SK-N-SH treated with all-trans-retinoic acid at 6 μM for 48 hours (cell line): Measurements from ENCODE around the gene AFG3L2.

Source experiments
- BACH2 ChIP-seq: fragments of 250-450 bp; sonication (Bioruptor Pico); IDR thresholded peaks from 2 replicates; pipeline ENCODE4 v1.9.0; 2021; ENCODE audit warnings: mild to moderate bottlenecking, borderline replicate concordance
- CREB5 ChIP-seq: fragments of 250-450 bp; sonication (Bioruptor Pico); IDR thresholded peaks from 2 replicates; pipeline ENCODE4 v1.5.1; 2020; ENCODE audit warnings: low read depth, mild to moderate bottlenecking, moderate library complexity
- CSDC2 ChIP-seq: fragments of 250-450 bp; sonication (Bioruptor Pico); IDR thresholded peaks from 2 replicates; pipeline ENCODE4 v1.5.0; 2020; ENCODE audit warnings: mild to moderate bottlenecking, moderate library complexity
- ESRRG ChIP-seq: fragments of 250-450 bp; sonication (Bioruptor Pico); IDR thresholded peaks from 2 replicates; pipeline ENCODE4 v1.6.1; 2021; ENCODE audit warnings: mild to moderate bottlenecking
- OSR1 ChIP-seq: fragments of 250-450 bp; sonication (Bioruptor Pico); IDR thresholded peaks from 2 replicates; pipeline ENCODE4 v1.8.0; 2022; ENCODE audit warnings: moderate library complexity, mild to moderate bottlenecking, inconsistent platforms
- PPARA ChIP-seq: fragments of 250-450 bp; sonication (Bioruptor Pico); IDR thresholded peaks from 2 replicates; pipeline ENCODE4 v1.5.0; 2020; ENCODE audit warnings: mild to moderate bottlenecking, borderline replicate concordance
- TOX ChIP-seq: fragments of 250-450 bp; sonication (Bioruptor Pico); IDR thresholded peaks from 2 replicates; pipeline ENCODE4 v1.8.0; 2021; ENCODE audit warnings: mild to moderate bottlenecking, moderate library complexity, borderline replicate concordance
- ZFP30 ChIP-seq: fragments of 450-650 bp; formaldehyde crosslinking; IDR thresholded peaks from 2 replicates; pipeline ENCODE4 v1.5.0; 2022; ENCODE audit warnings: mild to moderate bottlenecking, moderate library complexity
- ZNF70 ChIP-seq: fragments of 450-650 bp; formaldehyde crosslinking; IDR thresholded peaks from 2 replicates; pipeline ENCODE4 v1.5.0; 2020; ENCODE audit warnings: mild to moderate bottlenecking, moderate library complexity

DNA sequence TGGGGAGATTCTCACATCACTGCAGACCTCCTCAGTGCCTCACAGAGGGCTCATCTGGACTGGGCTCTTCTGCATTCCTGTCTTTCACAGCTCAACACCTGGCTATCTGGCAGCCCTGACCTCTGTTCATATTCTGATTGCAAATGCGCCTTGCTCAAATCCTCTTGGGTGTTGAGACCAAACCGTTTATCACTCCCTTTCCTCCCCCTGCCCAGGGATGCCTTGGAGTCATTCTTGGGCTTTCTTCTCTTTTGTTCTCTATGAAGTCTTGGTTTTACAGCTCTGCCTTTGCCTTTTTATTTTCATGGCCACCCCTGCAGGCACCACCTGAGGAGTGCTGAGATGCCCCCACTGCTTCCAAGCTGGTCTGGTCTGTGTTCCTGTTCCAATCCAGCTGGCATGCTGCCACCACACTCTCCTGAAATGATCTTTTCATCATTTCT, 42.6 kb downstream of the AFG3L2 start:
- TF ChIP-seq ESRRG (CRISPR knock-in tag): no peak
- TF ChIP-seq ZNF70: no peak
- TF ChIP-seq OSR1: no peak
- no peak for TF ChIP-seq CSDC2
- no peak for TF ChIP-seq PPARA
- no peak for TF ChIP-seq ZFP30
- no peak for TF ChIP-seq CREB5 (CRISPR knock-in tag)
- TF ChIP-seq BACH2 (CRISPR knock-in tag): no peak
- no peak for TF ChIP-seq TOX (CRISPR knock-in tag)
